Retinal pigment epithelial cell (primary cell): ENCODE data around the gene OLFM2.

ENCODE experiments used
- DNase-seq: peaks from one replicate; pipeline ENCODE4 v3.0.0-alpha.2; 2010; ENCODE audit warnings: low read depth
- H3K4me3 ChIP-seq: 2 replicates; pipeline ENCODE4 v1.5.1; 2011; ENCODE audit warnings: mild to moderate bottlenecking, low read length, control low read depth, moderate library complexity
- CTCF ChIP-seq: conservative IDR thresholded peaks from 2 replicates; pipeline ENCODE4 v1.5.1; 2011; ENCODE audit warnings: low read depth, low read length, control low read depth, inconsistent platforms

OLFM2 gene

DNA sequence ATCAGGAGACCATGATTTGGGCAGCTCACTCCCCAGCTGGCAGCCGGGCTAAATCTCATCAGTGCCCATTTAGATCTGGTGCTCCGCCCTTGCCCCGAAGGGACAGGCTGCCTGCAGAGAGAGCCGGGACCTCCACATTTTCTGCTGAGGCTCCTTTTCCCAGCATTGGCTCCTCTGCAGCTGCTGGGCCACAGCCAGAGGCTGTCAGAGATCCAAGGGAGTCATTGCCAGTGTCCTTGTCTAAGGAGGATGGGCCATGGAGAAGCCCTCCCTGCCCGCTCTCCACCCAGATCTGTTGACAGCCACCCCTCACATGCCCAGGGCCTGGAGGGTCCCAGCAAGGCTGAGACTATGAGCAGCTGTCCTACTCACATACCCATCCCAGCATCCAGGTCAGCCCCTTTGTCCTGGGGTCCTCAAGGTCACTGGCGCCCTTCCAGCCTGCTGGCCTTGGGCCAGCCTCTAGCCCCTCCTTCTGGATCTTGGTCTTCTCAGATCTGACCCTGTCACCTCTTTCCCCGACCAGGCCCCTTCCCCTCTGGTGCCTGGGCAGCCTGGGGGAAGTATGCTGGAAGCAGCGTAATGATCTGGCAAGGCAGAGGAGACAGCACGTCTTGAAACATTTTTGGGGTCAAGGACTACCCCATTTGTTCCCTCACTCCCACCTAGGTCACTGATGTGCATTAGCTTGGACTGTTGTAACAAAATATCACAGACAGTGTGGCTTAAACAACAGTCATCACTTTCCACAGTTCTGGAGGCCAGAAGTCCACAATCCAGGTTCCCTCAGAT lies 93.3 kb downstream of the OLFM2 start:
- no peak for DNase-seq
- no peak for TF ChIP-seq CTCF
- H3K4me3 ChIP-seq = no peak overlapping the region

DNA sequence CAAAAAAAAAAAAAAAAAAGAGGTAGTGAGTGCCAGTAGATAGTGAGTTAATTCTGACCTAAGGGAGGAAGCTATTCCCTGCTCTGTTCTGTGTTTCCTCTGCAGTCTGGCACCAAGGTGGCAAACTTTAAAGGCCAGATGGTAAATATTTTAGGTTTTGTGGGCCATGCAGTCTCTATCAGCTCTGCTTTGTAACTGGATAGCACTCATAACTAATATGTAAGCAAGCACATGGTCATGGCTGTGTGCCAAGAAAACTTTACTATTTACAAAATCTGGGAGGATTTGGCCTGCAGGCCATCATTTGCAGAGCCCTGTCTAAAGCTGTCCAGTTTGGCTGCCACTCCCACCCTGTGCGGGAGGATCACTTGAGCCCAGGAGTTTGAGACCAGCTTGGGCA lies 96.9 kb downstream of the OLFM2 start:
- DNase-seq = no peak
- no peak overlapping the region for H3K4me3 ChIP-seq
- no peak for TF ChIP-seq CTCF

DNA sequence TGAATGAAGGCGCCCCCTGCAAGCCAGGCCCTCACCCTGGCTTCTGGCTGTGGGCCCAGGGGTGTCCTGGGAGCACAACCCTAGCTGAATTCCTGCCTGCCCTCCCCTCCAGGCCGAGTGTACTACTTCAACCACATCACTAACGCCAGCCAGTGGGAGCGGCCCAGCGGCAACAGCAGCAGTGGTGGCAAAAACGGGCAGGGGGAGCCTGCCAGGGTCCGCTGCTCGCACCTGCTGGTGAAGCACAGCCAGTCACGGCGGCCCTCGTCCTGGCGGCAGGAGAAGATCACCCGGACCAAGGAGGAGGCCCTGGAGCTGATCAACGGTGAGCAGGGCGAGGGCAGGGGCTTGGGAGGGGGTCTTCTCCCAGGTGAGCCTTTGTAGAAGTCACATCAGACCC lies 98.0 kb downstream of the OLFM2 start:
- no peak overlapping the region for H3K4me3 ChIP-seq
- no peak for DNase-seq
- TF ChIP-seq CTCF = no peak

GRCh38 chr19:9836021-9836420 lies 100.3 kb downstream of the OLFM2 start:
- peak overlapping the region; percentile 82 for H3K4me3 ChIP-seq
- no peak for DNase-seq
- no peak for TF ChIP-seq CTCF

DNA sequence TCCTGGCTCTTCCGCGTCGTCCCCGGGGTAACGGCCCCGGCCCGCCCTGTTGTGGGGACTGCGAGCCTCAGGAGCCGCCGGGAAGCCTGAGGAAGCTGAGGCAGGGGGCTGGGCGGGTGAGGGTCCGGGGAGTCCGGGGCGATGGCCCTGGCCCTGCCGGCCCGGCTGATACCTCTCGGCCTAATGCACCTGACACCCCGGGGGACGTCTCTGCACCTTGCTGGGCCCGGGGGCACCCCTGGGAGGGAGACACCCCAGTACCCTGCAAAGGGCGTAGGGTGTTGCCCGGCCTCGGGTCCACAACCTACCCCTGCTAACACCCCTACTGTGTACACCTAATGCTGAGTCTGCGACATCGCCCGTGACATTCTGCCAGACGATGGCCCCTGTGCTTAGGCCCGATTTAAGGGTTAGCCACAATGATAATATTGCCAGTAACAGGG lies 100.8 kb downstream of the OLFM2 start:
- no peak for TF ChIP-seq CTCF
- H3K4me3 ChIP-seq = peak overlapping the region; percentile 82
- DNase-seq = no peak

DNA sequence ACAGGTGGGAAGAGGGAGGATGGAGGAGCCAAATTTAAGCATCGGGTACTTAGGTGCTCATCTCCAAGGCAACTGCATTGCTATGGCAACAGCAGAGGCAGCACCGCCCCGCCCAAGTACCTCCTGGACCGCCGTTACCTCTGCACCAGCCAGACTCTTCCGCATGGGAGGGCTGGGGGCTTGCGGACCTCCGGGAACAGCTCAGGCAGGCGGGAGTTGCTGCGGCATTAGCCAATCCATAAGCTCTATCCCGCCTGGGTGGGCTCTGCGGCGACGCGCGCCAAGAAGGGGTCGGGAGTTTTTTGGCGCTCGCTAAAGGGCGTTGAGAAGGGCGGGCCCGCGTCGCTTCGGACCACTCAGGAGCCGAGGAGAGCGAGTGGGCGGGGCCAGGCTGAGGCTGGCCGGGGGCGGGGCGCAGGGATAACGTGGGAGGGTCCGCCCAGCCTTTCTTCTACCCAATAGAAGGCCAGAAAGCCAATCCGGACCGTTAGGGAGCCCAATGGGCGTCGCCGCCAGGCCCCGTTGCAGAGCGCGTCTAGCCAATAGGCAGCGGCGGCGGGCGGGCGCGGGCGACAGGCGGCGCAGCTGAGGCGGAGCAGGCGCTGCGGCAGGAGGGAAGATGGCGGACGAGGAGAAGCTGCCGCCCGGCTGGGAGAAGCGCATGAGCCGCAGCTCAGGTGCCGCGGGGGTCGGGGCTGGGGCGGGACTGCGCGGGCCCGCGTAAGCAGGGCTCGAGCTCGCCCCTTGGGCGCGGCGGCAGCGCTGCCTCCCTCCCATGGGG lies 101.4 kb downstream of the OLFM2 start, which contains the start of gene PIN1:
Gene PIN1 (plus strand): TSS at position 593 of the 781 bp plus-strand sequence. CDS start 27 bp downstream, at position 620.
- DNase-seq = peak; percentile 93
- H3K4me3 ChIP-seq = peak within 1 kb of the TSS; percentile 82

More for the DNA sequence above, 101.4 kb downstream of the OLFM2 start, which contains the start of gene PIN1:
- peak; percentile 44 for TF ChIP-seq CTCF
